ENCODE data around the gene ENG.

ENG gene

GRCh38 chr9:127815512-127816361 is 38.7 kb downstream of the ENG start:
- DNase-seq (ENCODE audit: low read depth in 1 of 2, low spot score in 1 of 2): no peak

GRCh38 chr9:127814619-127815511 is 39.6 kb downstream of the ENG start:
- DNase-seq (ENCODE audit: low read depth in 1 of 2, low spot score in 1 of 2): no peak

GRCh38 chr9:127813686-127814226 is 40.7 kb downstream of the ENG start:
- no peak for DNase-seq (ENCODE audit: low read depth in 1 of 2, low spot score in 1 of 2)

- DNase-seq (ENCODE audit: low read depth in 1 of 2, low spot score in 1 of 2): no peak
These were observed 41.4 kb downstream of the ENG start for GRCh38 chr9:127812936-127813675.

GRCh38 chr9:127812011-127812410 is 42.4 kb downstream of the ENG start:
- no peak for DNase-seq (ENCODE audit: low read depth in 1 of 2, low spot score in 1 of 2)

- no peak for DNase-seq (ENCODE audit: low read depth in 1 of 2, low spot score in 1 of 2)
These were observed 43.9 kb downstream of the ENG start for GRCh38 chr9:127810378-127811187.

GRCh38 chr9:127809540-127810377 is 44.7 kb downstream of the ENG start:
- no peak for DNase-seq (ENCODE audit: low read depth in 1 of 2, low spot score in 1 of 2)

- DNase-seq (ENCODE audit: low read depth in 1 of 2, low spot score in 1 of 2): no peak
These were observed 45.4 kb downstream of the ENG start for GRCh38 chr9:127809002-127809539.

- DNase-seq (ENCODE audit: low read depth in 1 of 2, low spot score in 1 of 2): no peak
These were observed 46.0 kb downstream of the ENG start for GRCh38 chr9:127808347-127809001.

- DNase-seq (ENCODE audit: low read depth in 1 of 2, low spot score in 1 of 2): no peak
These were observed 47.6 kb downstream of the ENG start for GRCh38 chr9:127806871-127807270.

GRCh38 chr9:127805620-127806019 is 48.8 kb downstream of the ENG start:
- DNase-seq (ENCODE audit: low read depth in 1 of 2, low spot score in 1 of 2): no peak

- DNase-seq (ENCODE audit: low read depth in 1 of 2, low spot score in 1 of 2): no peak
These were observed 50.7 kb downstream of the ENG start for GRCh38 chr9:127803507-127804352.

GRCh38 chr9:127802576-127803443 is 51.6 kb downstream of the ENG start, which contains the start of gene FPGS:
TSS of gene FPGS (plus strand) at chr9:127802882. CDS start at chr9:127802925, 43 bp downstream.
- DNase-seq (ENCODE audit: low read depth in 1 of 2, low spot score in 1 of 2): peak; percentile 63 to 78

GRCh38 chr9:127801955-127802575 is 52.4 kb downstream of the ENG start:
- DNase-seq (ENCODE audit: low read depth in 1 of 2, low spot score in 1 of 2): no peak

GRCh38 chr9:127796852-127797370 is 57.5 kb downstream of the ENG start:
- DNase-seq (ENCODE audit: low read depth in 1 of 2, low spot score in 1 of 2): no peak

All from activated CD4-positive, alpha-beta T cell treated with anti-CD3 and anti-CD28 coated beads, Interleukin-2, amount 50 U/mL, for 24 hours (primary cell).